BLaER1 treated with 17β-estradiol and CSF1 and Interleukin-3, amounts not matched to agents 10 nM and 100 nM (cell line): ENCODE results near the gene C2CD4A.

Experiments
- H3K27ac ChIP-seq, 11 experiments: shearing (Covaris generic); formaldehyde crosslinking; 2 replicates each; pipeline ENCODE4 v1.8.1; 2022
- H3K27me3 ChIP-seq, 11 experiments: shearing (Covaris generic); formaldehyde crosslinking; 2 replicates each; pipeline ENCODE4 v1.8.1; 2022
- H3K36me3 ChIP-seq, 11 experiments: shearing (Covaris generic); formaldehyde crosslinking; 2 replicates each; pipeline ENCODE4 v1.8.1; 2022
- H3K4me1 ChIP-seq, 10 experiments: shearing (Covaris generic); formaldehyde crosslinking; 2 replicates each; pipeline ENCODE4 v1.8.1; 2022
- H3K4me2 ChIP-seq, 11 experiments: shearing (Covaris generic); formaldehyde crosslinking; 2 replicates each; pipeline ENCODE4 v1.8.1; 2022
- H3K4me3 ChIP-seq, 10 experiments: shearing (Covaris generic); formaldehyde crosslinking; 2 replicates each; pipeline ENCODE4 v1.8.1; 2022
- H3K9ac ChIP-seq, 11 experiments: shearing (Covaris generic); formaldehyde crosslinking; 2 replicates each; pipeline ENCODE4 v1.8.1; 2022
- H3K9me3 ChIP-seq, 11 experiments: shearing (Covaris generic); formaldehyde crosslinking; replicated peaks in 1 of 11; 2 replicates each; pipeline ENCODE4 v1.8.1; 2022
- H4K20me1 ChIP-seq, 11 experiments: shearing (Covaris generic); formaldehyde crosslinking; 2 replicates each; pipeline ENCODE4 v1.8.1; 2022
- Cebpa-rat ChIP-seq, 11 experiments: shearing (Covaris generic); IDR thresholded peaks; 2 replicates each; pipeline ENCODE4 v1.8.1; 2022

The C2CD4A gene

GRCh38 chr15:62099094-62099601 lies 32.4 kb downstream of the C2CD4A start:
- no peak for TF ChIP-seq Cebpa-rat (IDR thresholded peaks at IDR 0.05)
- peaks cover 0 to 9% (median 0%) of the 10 kb centered on the region in 11 experiments; a peak in 1 of 22 replicates for H3K9me3 ChIP-seq
- no peaks in the 10 kb centered on the region for H3K36me3 ChIP-seq
- peaks cover 2 to 36% (median 6%) of the 10 kb centered on the region in 10 experiments; a peak in 19 of 20 replicates for H3K4me1 ChIP-seq
- H3K9ac ChIP-seq, result no peak overlapping the region
- 0 out of 22 replicates have a peak overlapping the region, but pooled peaks of 1 of the 11 experiments have one; percentile 7 for H3K4me2 ChIP-seq
- H3K27ac ChIP-seq, result peak overlapping the region in 2 of 11 experiments; percentile 15 to 40; a peak in 4 of 22 replicates
- H4K20me1 ChIP-seq, result no peaks in the 10 kb centered on the region
- no peaks in the 10 kb centered on the region for H3K27me3 ChIP-seq
- H3K4me3 ChIP-seq, result no peak overlapping the region

GRCh38 chr15:62103431-62103830 lies 36.7 kb downstream of the C2CD4A start:
- Histone ChIP-seq H3K4me3 (no peak overlapping the region), H3K27ac (no peak overlapping the region), H3K36me3 (no peaks in the 10 kb centered on the region), H3K9me3 (peaks cover 0 to 9% (median 0%) of the 10 kb centered on the region in 11 experiments; a peak in 1 of 22 replicates), H3K27me3 (no peaks in the 10 kb centered on the region), H3K9ac (no peak overlapping the region), H3K4me1 (peaks cover 27 to 57% (median 35%) of the 10 kb centered on the region in 10 experiments), H4K20me1 (no peaks in the 10 kb centered on the region), H3K4me2 (peak overlapping the region in 5 of 11 experiments; percentile 62 to 84 (median 68); a peak in 2 of 22 replicates)
- no peak for TF ChIP-seq Cebpa-rat (IDR thresholded peaks at IDR 0.05)

- Histone ChIP-seq H3K27me3 (no peaks in the 10 kb centered on the region), H4K20me1 (no peaks in the 10 kb centered on the region), H3K36me3 (no peaks in the 10 kb centered on the region), H3K9me3 (peaks cover 0 to 3% (median 0%) of the 10 kb centered on the region in 11 experiments; a peak in 1 of 22 replicates), H3K9ac (no peak overlapping the region), H3K27ac (peak overlapping the region in 5 of 11 experiments; percentile 11 to 45 (median 20); a peak in 9 of 22 replicates), H3K4me3 (no peak overlapping the region), H3K4me1 (peaks cover 27 to 53% (median 35%) of the 10 kb centered on the region in 10 experiments), H3K4me2 (peak overlapping the region; percentile 25 to 84 (median 66))
- no peak for TF ChIP-seq Cebpa-rat (IDR thresholded peaks at IDR 0.05)
Measured at GRCh38 chr15:62104401-62104800, 37.6 kb downstream of the C2CD4A start.

GRCh38 chr15:62104846-62105245 lies 38.1 kb downstream of the C2CD4A start:
- no peaks in the 10 kb centered on the region for H4K20me1 ChIP-seq
- peak overlapping the region; percentile 25 to 84 (median 66) for H3K4me2 ChIP-seq
- peaks cover 27 to 52% (median 35%) of the 10 kb centered on the region in 10 experiments for H3K4me1 ChIP-seq
- H3K27me3 ChIP-seq, result no peaks in the 10 kb centered on the region
- no peaks in the 10 kb centered on the region for H3K36me3 ChIP-seq
- no peak overlapping the region for H3K4me3 ChIP-seq
- H3K9ac ChIP-seq, result no peak overlapping the region
- H3K9me3 ChIP-seq, result no peaks in the 10 kb centered on the region; a peak in 1 of 22 replicates
- no peak for TF ChIP-seq Cebpa-rat (IDR thresholded peaks at IDR 0.05)
- H3K27ac ChIP-seq, result peak overlapping the region in 5 of 11 experiments; percentile 11 to 53 (median 20); a peak in 6 of 22 replicates

GRCh38 chr15:62105266-62105665 lies 38.5 kb downstream of the C2CD4A start:
- 0 out of 22 replicates have a peak overlapping the region, but pooled peaks of 1 of the 11 experiments have one; percentile 4 for H3K9ac ChIP-seq
- TF ChIP-seq Cebpa-rat (IDR thresholded peaks at IDR 0.05), result no peak
- no peaks in the 10 kb centered on the region for H3K27me3 ChIP-seq
- H4K20me1 ChIP-seq, result no peaks in the 10 kb centered on the region
- H3K9me3 ChIP-seq, result no peaks in the 10 kb centered on the region; a peak in 1 of 22 replicates
- peaks cover 27 to 56% (median 35%) of the 10 kb centered on the region in 10 experiments for H3K4me1 ChIP-seq
- peak overlapping the region; percentile 14 to 84 (median 66) for H3K4me2 ChIP-seq
- H3K36me3 ChIP-seq, result no peaks in the 10 kb centered on the region
- peak overlapping the region in 3 of 11 experiments; percentile 8 to 53 (median 27); a peak in 3 of 22 replicates for H3K27ac ChIP-seq
- no peak overlapping the region for H3K4me3 ChIP-seq

- Histone ChIP-seq H3K4me3 (no peak overlapping the region), H4K20me1 (no peaks in the 10 kb centered on the region), H3K4me2 (peak overlapping the region in 8 of 11 experiments; percentile 3 to 84 (median 67); a peak in 12 of 22 replicates), H3K27ac (no peak overlapping the region), H3K9ac (no peak overlapping the region), H3K9me3 (no peaks in the 10 kb centered on the region), H3K36me3 (no peaks in the 10 kb centered on the region), H3K27me3 (no peaks in the 10 kb centered on the region), H3K4me1 (peaks cover 27 to 63% (median 35%) of the 10 kb centered on the region in 10 experiments)
- TF ChIP-seq Cebpa-rat (IDR thresholded peaks at IDR 0.05), result no peak
Measured at GRCh38 chr15:62106096-62106495, 39.3 kb downstream of the C2CD4A start.

GRCh38 chr15:62107571-62108121 lies 40.9 kb downstream of the C2CD4A start:
- Histone ChIP-seq H4K20me1 (no peaks in the 10 kb centered on the region), H3K4me3 (no peak overlapping the region), H3K36me3 (no peaks in the 10 kb centered on the region), H3K9ac (no peak overlapping the region), H3K27me3 (no peaks in the 10 kb centered on the region), H3K4me2 (peak overlapping the region in 2 of 11 experiments; percentile 46 to 53; a peak in 5 of 22 replicates), H3K4me1 (peaks cover 27 to 53% (median 35%) of the 10 kb centered on the region in 10 experiments), H3K9me3 (no peaks in the 10 kb centered on the region), H3K27ac (no peak overlapping the region)
- TF ChIP-seq Cebpa-rat (IDR thresholded peaks at IDR 0.05), result no peak

- no peaks in the 10 kb centered on the region for H3K36me3 ChIP-seq
- peak overlapping the region in 2 of 11 experiments; percentile 46 to 53; a peak in 3 of 22 replicates for H3K4me2 ChIP-seq
- no peaks in the 10 kb centered on the region for H4K20me1 ChIP-seq
- H3K9me3 ChIP-seq, result no peaks in the 10 kb centered on the region
- peaks cover 27 to 54% (median 35%) of the 10 kb centered on the region in 10 experiments for H3K4me1 ChIP-seq
- no peak overlapping the region for H3K9ac ChIP-seq
- TF ChIP-seq Cebpa-rat (IDR thresholded peaks at IDR 0.05), result no peak
- H3K4me3 ChIP-seq, result no peak overlapping the region
- no peaks in the 10 kb centered on the region for H3K27me3 ChIP-seq
- H3K27ac ChIP-seq, result no peak overlapping the region
Measured at GRCh38 chr15:62108411-62108810, 41.6 kb downstream of the C2CD4A start.

- Histone ChIP-seq H3K4me2 (no peak overlapping the region), H3K4me3 (no peak overlapping the region)
Measured at GRCh38 chr15:62109437-62109836, 42.7 kb downstream of the C2CD4A start.

More at GRCh38 chr15:62109437-62109836, 42.7 kb downstream of the C2CD4A start:
- no peaks in the 10 kb centered on the region for H3K36me3 ChIP-seq
- no peaks in the 10 kb centered on the region for H4K20me1 ChIP-seq
- no peaks in the 10 kb centered on the region for H3K27me3 ChIP-seq
- H3K27ac ChIP-seq, result no peak overlapping the region
- no peaks in the 10 kb centered on the region for H3K9me3 ChIP-seq
- no peak overlapping the region for H3K9ac ChIP-seq
- peaks cover 21 to 44% (median 26%) of the 10 kb centered on the region in 10 experiments for H3K4me1 ChIP-seq
- no peak for TF ChIP-seq Cebpa-rat (IDR thresholded peaks at IDR 0.05)
